CD1c-positive myeloid dendritic cell (primary cell): ENCODE measurements around the gene MAMLD1.

ENCODE experiments used
- DNase-seq: peaks from one replicate; pipeline ENCODE4 v3.0.0-alpha.2; 2016; ENCODE audit errors: extremely low spot score

The MAMLD1 gene

DNA sequence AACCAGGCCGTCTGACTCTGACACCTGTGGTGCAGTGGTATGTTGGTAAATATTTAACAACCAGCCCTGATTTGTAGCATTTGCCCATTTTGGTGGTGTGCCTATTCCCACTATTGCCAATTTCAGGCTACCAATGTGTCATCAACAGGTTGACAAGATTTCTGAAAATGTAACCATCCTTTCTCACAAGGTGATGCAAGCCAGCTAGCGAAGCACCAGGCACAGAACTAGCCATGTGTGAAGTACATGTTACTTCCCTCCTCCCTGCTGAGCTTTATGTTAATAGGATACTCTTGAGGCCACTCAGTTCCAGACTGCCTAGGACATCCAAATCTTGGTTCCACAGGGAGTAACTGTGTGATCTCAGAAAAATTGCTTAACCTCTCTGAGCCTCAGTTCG, 7.2 kb upstream of the MAMLD1 start:
- no peak for DNase-seq

DNA sequence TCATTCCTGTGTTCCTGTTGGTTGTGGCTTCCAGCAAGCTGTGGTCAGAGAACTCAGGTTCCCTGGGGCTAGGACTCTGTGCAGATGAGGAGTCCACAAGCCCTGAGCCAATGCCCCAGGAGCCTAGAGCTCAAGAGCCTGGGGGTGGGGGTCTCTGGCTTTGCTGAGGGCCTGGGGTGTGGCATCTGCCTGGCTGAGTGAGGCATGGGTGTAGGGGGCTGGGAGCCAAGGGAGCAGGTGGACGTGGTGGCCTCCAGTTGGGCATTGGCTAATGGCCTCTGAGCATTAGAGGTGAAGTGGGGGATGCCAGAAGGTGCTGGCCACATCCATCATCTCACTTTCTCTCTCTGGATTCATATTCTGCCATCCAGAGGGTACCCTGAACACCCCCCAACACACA, 5.3 kb upstream of the MAMLD1 start:
- no peak for DNase-seq

- no peak for DNase-seq
These were observed 4.5 kb upstream of the MAMLD1 start for GRCh38 chrX:150358651-150359050.

GRCh38 chrX:150360331-150360730, 2.8 kb upstream of the MAMLD1 start:
- DNase-seq, result no peak

GRCh38 chrX:150361070-150361776, 1.9 kb upstream of the MAMLD1 start:
- DNase-seq, result peak; percentile 24

DNA sequence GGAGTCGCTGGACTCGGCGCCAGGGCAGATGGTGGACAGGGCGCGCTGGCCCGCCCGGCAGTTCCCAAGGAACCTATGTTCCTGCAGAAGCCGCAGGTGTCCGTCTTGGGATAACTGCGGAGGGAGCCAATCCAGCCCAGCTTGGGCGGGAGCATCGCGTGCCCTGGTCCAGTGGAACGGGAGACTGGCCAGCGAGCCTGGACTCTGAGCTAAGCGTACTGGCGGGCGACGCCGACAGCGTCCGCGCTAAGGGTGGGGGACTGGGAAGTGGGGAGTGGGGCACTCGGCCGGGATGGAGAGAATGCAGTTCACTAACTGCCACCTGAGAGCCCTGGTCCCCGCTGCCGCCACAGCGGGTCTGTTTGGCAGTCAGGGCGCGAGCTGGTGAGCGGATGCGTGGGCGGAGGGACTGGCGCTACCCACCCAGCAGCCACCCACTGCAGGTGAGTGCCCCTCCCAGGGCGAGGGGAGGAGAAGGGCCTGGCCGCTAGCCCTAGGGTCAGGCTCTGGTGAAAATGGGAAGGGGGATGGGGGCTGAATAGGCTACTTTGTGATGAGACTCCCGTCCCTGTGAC, 1.3 kb upstream of the MAMLD1 start:
- no peak for DNase-seq

- DNase-seq, result peak; percentile 19
These were observed 637 bp downstream of the MAMLD1 start for GRCh38 chrX:150363561-150364346.

DNA sequence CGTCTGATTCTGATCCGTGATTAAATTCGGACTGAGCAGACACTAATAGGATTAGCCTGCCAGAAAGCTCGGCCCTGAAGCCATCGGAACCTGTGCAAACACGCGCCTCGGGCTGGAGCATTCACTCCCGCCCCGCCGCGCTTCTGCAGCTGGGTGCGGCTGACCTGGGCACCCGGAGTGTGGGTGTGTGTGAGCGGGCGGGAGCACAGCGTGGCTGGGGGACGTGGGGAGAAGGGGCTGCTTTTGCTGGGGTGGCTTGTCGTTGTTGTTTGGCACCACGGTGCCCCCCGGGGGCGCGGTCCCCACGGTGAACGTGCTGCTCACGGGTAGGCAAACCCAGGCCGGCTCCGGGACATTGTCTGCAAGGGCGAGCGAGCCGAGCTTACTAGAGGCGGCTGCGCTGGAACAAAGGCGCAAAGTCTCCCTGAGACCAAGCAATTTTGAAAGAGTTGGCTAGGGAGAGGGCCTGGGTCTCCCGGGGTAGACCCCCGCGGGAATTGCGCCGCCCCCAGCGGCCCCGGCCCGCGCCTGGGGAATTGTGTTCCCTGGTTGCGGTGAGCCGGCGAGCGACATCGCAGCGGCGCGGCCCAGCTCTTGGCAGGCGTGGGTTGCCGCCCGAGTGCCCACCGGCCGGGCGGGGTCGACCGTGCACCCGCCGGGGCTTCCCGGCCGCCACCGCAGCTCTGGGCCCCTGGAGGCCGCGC, 1.4 kb downstream of the MAMLD1 start:
- DNase-seq, result peak; percentile 6

DNA sequence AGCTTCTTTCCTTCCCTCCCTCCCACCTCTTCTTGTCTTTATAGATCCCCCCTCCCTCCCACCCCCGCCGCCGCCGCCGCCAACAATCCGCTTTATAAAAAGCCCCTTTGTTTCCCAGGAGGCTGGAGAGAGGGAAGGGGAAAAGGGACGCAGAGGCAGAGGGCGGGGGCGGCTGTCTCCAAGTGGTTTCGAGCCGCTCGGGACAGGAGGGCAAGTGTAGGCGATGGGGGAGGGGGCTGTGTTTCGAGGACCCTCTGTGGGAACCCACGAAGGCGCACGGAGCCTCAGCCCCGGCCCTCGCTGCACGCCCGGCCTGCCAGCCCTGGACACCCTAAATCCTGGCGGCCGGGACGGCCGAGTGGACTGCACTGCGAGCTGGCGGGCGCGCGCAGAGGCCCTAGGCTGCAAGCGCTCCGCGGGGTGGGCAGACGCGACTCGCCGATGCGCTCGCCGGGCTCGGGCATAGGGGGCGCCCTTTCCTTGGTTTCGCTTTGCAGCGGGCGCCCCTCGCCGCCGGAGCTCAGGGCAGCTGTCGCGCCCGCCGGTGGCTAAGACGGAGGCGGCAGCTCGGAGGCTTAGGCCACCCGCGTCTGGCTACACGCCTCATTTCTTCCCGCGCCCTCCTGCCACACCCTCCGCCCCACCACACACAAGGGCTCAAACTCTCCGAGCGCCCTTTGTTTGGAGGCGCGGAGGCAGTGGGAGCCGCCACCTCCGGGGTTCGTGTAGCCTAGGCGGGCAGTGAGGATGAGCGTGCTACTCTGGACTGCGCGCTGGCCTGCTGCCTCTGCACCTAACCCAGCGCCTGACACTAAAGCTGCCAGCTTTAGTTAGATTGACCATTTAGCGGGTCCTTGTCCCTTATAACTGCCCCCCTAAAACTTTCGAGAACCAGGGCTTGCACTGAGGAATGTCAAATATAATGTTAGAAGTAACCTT, 2.2 kb downstream of the MAMLD1 start:
- DNase-seq, result peak; percentile 55

GRCh38 chrX:150365990-150366911, 3.1 kb downstream of the MAMLD1 start:
- DNase-seq, result peak; percentile 20

DNA sequence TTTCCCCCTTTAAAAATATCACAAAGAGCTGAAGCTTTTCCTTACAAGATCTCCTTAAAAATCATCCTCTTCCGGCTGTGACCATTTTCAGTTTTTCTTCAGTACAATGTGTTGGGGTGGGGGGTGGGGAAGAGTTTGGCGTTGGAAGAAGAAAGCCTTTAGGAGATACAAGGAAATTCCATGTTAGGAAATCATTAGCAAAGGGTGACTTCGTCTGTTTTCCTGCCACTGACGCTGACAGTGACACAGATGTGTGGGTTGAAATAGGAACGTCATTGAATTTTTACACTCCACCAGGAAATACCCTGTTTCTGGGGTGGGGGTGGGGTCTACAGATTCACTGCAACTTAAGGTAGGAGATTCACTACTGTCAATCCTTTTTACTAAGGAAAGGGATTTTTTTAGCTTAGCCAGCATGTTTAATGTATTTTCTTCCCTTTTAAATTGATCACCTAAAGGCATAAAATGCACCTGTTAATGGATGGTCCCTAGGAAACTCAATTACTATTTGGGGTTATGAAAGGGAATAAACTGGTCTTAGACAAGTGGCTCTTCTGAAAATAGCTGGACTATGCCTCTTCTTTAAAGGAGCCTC, 3.9 kb downstream of the MAMLD1 start:
- DNase-seq, result peak; percentile 62

DNA sequence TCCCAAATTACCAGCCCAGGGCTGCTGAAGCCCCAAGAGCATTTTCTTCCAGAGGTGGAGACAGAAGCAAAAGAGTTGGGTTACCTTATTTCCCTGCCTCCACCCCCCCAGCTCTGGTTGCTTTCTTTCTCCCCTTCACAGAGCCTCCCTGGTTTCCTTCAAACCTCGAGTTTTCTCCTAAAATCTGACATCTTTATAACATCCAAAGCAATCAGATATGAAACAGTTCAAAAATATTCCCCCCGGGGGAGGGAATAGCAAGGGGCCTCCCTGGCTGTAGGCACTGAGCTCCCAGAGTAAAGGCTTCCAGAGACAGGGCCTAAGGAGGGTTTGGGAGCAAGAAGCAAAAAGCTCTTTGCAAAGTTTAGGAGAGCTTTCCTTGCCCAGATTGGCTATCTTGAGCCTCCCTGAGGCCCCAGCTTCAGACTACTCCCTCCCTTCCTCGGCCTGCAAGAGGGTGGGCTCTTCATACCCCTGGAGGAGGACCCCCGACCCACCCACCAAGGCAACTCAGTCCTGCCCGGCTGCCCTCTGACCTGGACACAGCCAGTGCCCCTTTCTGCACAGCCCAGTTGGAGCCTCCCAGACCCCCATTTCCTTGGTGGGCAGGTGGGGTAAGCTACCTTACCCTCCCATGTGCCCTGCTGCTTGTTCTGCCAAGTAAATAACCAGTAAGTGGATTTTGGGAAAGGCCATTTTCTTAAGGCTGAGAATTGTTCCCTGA, 7.6 kb downstream of the MAMLD1 start:
- DNase-seq, result no peak

GRCh38 chrX:150371877-150372276, 8.8 kb downstream of the MAMLD1 start:
- DNase-seq, result no peak

GRCh38 chrX:150372280-150372679, 9.2 kb downstream of the MAMLD1 start:
- DNase-seq, result no peak

DNA sequence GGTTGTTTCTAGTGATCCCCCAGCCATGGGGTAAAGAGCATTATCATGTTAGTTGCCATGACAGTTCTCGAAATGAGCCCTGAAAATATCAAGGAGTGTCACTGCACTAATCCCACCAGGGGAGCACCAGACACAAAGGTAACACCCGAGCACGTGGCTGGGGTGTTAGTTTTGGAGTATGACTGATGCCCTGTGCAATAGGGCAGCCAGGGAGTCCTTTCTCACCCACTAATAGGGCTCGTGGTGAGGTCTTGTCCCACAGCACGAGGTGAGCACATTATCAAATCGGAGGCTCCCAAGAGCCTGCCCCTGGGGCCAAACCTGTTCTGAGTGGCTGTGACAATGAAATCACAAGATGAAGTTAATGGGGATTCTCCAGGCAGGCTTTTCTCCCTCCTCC, 9.6 kb downstream of the MAMLD1 start:
- no peak for DNase-seq

- no peak for DNase-seq
These were observed 12.2 kb downstream of the MAMLD1 start for GRCh38 chrX:150375243-150375770.

DNA sequence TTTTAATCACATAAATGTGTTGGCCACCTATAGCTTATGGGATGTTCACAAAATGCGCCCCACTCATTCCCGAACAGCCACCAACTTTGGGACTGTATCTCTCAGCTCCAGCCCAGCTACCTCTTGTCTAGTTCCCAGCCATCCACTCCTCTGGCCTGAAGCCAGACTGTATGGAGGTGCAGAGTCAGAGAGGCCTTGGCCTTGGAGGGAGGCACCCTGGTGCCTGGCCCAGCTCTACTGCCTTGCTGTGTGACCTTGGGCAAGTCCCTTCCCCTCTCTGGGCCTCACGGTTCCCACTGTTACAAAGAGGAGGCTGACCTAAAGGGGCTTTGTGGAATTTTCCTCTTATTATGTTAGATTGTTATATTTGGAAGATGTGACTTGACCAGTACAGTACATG, 13.9 kb downstream of the MAMLD1 start:
- DNase-seq, result no peak

DNA sequence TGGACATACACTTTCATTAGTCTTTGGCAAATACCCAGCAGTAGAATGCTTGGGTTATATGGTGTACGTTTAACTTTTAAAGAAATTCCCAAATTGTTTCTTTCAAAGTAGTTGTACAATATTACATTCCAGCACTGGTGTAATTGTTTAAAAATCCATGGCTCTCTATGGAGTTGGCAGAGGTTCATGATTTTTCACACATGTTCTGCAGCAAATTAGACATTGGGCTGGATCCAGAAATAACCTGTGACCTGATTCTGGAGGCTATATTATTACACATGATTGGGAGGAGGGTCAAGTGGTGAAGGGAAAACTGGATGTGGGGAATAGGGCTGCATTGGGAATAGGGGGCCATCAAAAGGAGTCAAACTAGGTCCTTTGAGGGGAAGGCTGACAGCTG, 41.9 kb downstream of the MAMLD1 start:
- no peak for DNase-seq

DNA sequence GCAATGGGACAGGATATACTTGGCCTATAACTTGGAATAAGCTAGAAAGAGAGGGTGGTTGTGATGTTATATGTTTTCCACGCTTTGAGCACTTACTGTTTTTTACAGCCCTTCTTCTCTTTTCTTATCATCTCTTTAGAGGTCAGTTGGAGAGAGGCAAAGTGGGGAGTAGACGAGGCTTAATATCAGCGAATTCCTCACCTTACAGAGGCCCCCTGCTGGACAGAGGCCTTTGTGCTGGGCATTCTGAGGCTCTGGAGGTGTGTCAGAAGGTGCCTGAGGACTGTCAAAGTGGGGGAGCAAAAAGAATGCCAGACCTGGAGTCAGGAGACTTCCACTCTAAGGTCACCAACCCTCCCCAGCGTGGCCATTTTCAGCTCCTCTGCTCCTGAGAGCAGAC, 42.5 kb downstream of the MAMLD1 start:
- DNase-seq, result no peak
